ENCODE data around the gene DIP2B. TPM values are rescaled to one million over a fixed set of nuclear protein-coding genes. Genes with fewer than 3 reads are reported as not detected.

The DIP2B gene
- total RNA-seq, 1 experiment from 2014 or later, result 20.0 TPM

GRCh38 chr12:50678650-50679365 lies 174.0 kb downstream of the DIP2B start:
- no CpG with 5 or more reads among the region's 4 CpGs for WGBS (ENCODE audit: extremely low coverage, insufficient read length, low lambda C conversion rate)

More at GRCh38 chr12:50678650-50679365, 174.0 kb downstream of the DIP2B start:
- no peak overlapping the region for H3K56ac ChIP-seq (ENCODE audit: insufficient read length, low read depth, low read length)
- Mint-ChIP-seq H3K27ac (peak overlapping the region in 1 of 3 experiments; percentile 27; a peak in 2 of 7 replicates), H3K4me3 (no peak overlapping the region), H3K4me1 (no peaks in the 10 kb centered on the region), H3K9me3 (no peaks in the 10 kb centered on the region), H3K36me3 (ENCODE audit: insufficient read depth in 1 of 3, low read depth in 3 of 3) (peaks cover 25 to 42% (median 28%) of the 10 kb centered on the region in 3 experiments), H3K27me3 (ENCODE audit: low read depth) (no peaks in the 10 kb centered on the region)
- no peak overlapping the region for H3K4ac ChIP-seq (ENCODE audit: low read depth, low read length)
- H3K79me2 ChIP-seq (ENCODE audit: insufficient read depth, low read length), result no peaks in the 10 kb centered on the region
- H2BK15ac ChIP-seq (ENCODE audit: low read depth, low read length), result no peak overlapping the region
- TF ChIP-seq CTCF (conservative IDR thresholded peaks at IDR 0.05), result no peak
- no peaks in the 10 kb centered on the region for H3K27me3 ChIP-seq (ENCODE audit: insufficient read depth, low read length)
- no peak overlapping the region for H2BK12ac ChIP-seq (ENCODE audit: insufficient read length, low read depth, low read length)
- no peaks in the 10 kb centered on the region for H4K20me1 ChIP-seq (ENCODE audit: control insufficient read depth, insufficient read depth, insufficient read length)
- no peak overlapping the region for H4K8ac ChIP-seq (replicated peaks; ENCODE audit: insufficient read length, low read depth, low read length)
- no peak overlapping the region for H4K91ac ChIP-seq (ENCODE audit: insufficient read length, low read depth, low read length)
- no peaks in the 10 kb centered on the region for H3K79me1 ChIP-seq (ENCODE audit: insufficient read depth, low read depth, low read length, poor library complexity, severe bottlenecking)
- H2BK120ac ChIP-seq (ENCODE audit: low read depth, low read length, poor library complexity, severe bottlenecking), result no peak overlapping the region
- H2AFZ ChIP-seq (ENCODE audit: low read length), result no peak overlapping the region
- no peak overlapping the region for H2BK5ac ChIP-seq (ENCODE audit: insufficient read length, low read length)
- H3K9ac ChIP-seq (ENCODE audit: extremely low read depth, insufficient read length, low read length), result no peak overlapping the region
- H3K9me3 ChIP-seq (ENCODE audit: control insufficient read depth, low read depth, low read length), result no peaks in the 10 kb centered on the region
- no peaks in the 10 kb centered on the region for H3K4me1 ChIP-seq (ENCODE audit: insufficient read depth, low read length)
- H3K14ac ChIP-seq (ENCODE audit: insufficient read depth, low read length), result no peak overlapping the region
- no peak overlapping the region for H3K23ac ChIP-seq (ENCODE audit: insufficient read length, low read depth, low read length)
- no peak overlapping the region for H2BK20ac ChIP-seq (ENCODE audit: low read depth, low read length, poor library complexity, severe bottlenecking)
- no peak overlapping the region for H3T11ph ChIP-seq (ENCODE audit: low read length)
- H3K27ac ChIP-seq (ENCODE audit: insufficient read length, low read depth, low read length), result no peak overlapping the region
- no peaks in the 10 kb centered on the region for H3K23me2 ChIP-seq (ENCODE audit: insufficient read length, low read depth, low read length, poor library complexity, severe bottlenecking)
- DNase-seq, result no peak
- no peak overlapping the region for H4K5ac ChIP-seq (ENCODE audit: insufficient read length, low read depth, low read length)
- H3K18ac ChIP-seq (ENCODE audit: insufficient read length, low read depth, low read length), result no peak overlapping the region
- H3K4me2 ChIP-seq (ENCODE audit: insufficient read depth, insufficient read length, low read length), result no peak overlapping the region
- H2AK5ac ChIP-seq (ENCODE audit: insufficient read length, low read length), result no peak overlapping the region

Measured in H9 (cell line).